Frontal cortex (tissue), 4 donors: Measurements from ENCODE around the gene MAD1L1. TPM values are rescaled to one million over a fixed set of nuclear protein-coding genes. Genes with fewer than 3 reads are reported as not detected.

Experiments used
- DNase-seq, 2 donors: peaks; one replicate each; pipeline ENCODE4 v3.0.0; 2012; ENCODE audit warnings: low spot score in 2 of 2
- FAIRE-seq: peaks from 2 replicates; lab custom pipeline; 2012; peaks lifted over from hg19 to GRCh38; lab: Jason Lieb, UNC
- total RNA-seq: library from RNA; depleted of rRNA; stranded (reverse); fragments of >200 nt; gene quantifications from one replicate; pipeline ENCODE4 v1.2.3, GENCODE V29; 2014
- donor health status: control.
- donor health status: control.
- donor health status: control.

The MAD1L1 gene
- total RNA-seq, 1 donor from 2014 or later = 37.1 TPM

DNA sequence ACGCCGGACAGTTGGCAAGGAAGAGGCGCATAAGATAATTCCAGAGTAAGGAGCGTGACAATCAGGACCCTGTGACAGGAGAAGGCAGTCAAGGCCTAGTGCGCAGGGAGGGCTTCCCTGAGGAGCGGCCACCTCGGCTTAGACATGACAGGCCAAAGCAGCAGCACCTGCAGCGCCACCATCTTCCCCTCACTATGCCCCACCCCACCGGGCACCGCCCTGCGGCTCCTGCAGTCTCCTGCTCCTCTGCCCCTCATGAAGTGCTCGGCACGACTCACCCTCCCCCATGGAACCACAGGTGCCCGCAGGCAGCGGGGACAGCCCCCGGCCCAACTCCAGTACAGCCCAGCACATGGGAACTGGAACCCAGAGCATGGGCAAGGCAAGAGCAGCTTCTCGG is 11.8 kb downstream of the MAD1L1 start:
- no peak for DNase-seq
- no peak for FAIRE-seq

DNA sequence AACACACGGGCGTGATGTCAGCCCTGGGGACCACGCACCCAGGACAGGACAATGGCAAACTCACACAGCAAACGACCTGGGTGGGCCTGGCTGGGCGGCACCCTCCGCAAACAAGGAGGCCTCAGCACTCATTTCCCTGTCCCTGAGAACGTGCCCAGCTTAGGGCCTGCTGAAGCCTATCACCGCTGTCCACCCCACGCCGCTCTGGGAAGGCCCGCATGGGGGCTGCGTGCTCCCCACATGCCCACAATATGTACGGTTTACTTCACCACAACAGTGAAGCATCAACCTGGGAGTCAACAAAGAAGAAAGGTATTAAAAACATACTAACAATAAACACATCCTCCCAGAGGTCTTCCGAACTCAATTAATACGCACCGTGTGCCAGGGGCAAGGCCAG is 12.2 kb downstream of the MAD1L1 start:
- FAIRE-seq (no peak), DNase-seq (no peak)

DNA sequence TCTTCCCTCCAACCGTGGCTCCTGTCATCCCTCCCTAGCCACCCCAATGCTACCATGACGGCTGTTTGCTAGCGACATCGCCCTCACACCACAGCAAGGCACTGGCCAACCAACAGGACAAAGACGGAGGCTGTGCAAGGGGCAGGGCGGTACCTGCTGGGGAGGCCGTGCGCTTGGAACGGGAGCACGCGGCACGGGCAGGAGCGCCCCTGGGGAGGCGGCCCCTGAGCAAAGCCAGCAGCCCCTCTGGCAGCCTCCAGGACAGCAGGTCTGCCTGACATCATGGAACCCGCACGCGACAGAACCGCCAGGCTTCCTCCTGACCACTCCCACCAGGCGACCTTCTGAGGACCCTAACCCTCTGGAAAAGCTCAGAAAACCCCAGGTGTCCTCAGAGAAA is 12.7 kb downstream of the MAD1L1 start:
- no peak for FAIRE-seq
- DNase-seq = no peak

DNA sequence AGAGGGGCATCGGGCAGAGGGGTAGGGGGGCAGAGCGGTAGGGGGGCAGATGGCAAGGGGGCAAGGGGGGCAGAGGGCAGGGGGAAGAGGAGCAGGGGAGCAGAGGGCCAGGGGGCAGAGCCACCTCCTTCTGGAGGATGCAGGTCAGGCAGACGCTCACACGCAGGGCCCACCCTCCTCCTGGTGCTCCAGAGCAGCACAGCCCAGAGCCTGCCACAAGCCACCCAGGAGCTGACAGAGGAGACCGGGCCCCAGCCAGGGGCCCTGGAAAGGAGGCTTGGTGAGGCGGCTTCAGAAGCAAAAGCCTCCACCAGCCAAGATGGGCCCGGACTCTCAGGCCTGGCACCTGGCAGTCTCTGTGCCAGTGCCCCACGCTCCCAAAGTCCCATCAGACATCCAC is 13.1 kb downstream of the MAD1L1 start:
- FAIRE-seq = no peak

DNA sequence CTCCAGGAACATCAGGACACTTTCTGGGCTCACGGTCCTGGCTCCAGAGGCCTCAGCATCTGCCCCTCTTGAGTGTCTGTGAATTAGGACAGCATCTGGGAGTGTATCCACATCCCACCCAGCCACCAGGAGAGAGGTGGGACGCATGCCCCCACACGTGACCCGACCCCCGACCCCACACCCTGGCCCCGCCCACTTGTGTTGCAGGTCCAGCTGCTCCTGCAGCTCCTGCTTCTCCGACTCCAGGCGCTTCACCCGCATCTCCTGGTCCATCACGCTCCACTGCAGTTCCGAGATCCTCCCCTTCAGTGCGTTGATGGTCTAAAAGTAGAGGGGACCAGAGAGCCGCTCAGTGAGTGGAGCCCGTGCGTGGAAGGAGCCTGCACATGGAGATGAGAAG is 13.6 kb downstream of the MAD1L1 start:
- FAIRE-seq (no peak), DNase-seq (no peak)

More for the DNA sequence above, 13.1 kb downstream of the MAD1L1 start:
- no peak for DNase-seq

DNA sequence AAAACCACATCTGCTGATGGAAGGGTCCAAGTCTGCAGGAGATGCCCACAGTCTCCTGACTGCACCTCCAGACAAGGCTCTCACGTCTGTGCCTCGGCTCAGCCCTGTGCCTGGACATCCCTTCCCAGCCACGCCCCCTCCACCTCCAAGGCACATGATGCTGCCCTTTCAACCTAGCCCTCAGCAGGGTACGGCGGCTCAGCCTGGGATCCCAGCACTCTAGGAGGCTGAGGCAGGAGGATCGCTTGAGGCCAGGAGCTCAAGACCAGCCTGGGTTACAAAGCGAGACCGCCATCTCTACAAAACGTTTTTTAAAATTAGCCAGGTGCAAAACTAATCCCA is 14.3 kb downstream of the MAD1L1 start:
- FAIRE-seq (no peak), DNase-seq (no peak)

DNA sequence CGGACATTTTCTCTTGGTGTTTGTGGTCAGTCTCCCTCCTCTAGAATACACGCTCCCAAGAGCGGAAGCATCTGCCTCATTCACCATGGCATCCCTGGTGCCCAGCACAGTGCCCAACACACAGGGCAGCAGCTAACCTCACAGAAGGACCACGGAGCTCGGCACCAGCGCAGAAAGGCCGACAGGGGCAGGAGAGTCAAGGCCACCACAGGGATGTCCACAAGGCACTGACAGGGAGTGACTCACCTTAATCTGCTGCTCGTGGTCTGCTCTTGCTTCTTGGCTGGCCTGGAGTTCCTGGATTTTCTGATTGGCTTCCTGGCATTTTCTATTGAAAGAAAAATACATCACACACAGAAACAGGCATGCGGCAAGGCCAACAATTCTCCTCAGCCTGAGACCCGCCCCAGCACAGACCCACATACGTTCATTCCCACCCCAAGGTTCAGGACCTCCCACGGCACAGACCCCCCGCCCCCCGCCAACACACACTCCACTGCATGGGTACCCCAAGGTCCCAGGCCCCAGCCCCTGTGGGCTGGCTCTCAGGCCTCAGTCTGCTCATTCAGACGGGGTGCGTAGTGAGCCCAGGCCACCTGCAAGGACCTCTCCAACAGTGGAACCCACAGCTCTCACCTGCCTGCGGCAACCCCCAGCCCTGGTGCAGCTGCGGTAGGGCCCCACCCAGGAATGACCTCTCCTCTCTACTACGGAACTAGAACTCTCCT is 14.9 kb downstream of the MAD1L1 start:
- FAIRE-seq (no peak), DNase-seq (no peak)

DNA sequence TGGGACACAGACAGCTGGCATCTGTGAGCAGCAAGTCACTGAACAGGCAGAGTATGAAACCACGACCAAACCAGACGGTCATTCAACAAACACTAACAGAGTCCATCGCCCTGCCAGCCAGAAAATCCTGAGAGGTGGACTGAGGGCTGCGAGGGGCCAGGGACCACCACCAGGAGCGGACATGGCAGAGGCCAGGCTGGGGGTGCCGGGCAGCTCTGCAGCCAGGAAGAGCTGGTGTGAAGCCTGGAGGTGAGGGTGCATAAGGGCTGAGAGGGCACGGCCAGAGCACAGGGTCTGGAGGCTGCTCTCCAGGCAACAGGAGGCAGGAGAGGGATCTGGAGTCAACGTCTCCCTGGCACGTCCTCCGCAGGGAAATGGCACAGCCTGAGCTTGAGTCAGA is 15.5 kb downstream of the MAD1L1 start:
- FAIRE-seq (no peak), DNase-seq (no peak)

DNA sequence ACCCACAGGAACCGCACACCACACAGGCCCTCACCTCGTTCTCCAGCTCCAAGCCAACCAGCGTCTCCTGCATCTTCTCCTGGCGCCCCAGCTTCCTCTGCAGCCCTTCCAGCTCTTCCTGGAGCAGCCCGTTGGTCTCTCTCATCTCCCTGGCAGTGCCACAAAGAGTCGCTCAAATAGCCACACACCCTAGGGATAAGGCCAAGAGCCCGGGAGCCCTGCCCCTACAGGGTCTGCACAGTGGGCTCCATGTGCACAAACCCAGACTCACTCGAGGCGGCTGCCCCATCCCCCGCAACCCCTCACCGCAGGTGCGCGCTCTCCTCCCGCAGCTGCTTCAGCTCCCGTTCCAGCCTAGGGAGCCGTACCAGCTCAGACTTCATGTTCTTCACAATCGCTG is 16.9 kb downstream of the MAD1L1 start:
- no peak for DNase-seq
- no peak for FAIRE-seq

DNA sequence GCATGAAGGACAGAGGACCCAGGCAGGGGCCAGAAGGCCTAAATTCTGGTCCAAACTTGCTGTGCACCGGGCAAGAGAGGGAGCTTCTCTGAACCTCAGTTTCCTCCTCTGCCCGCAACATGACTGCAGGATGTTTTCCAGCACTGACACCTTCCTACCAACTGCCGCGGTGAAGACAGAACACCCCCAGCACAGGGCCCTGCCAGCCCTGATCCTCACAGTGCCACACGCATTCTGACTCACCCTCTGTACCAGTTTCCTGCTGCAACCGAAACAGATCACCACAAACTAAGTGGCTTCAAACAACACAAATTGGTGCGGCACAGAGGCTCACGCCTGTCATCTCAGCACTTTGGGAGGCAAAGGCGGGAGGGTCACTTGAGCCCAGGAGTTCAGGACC is 18.1 kb downstream of the MAD1L1 start:
- FAIRE-seq (no peak), DNase-seq (no peak)

DNA sequence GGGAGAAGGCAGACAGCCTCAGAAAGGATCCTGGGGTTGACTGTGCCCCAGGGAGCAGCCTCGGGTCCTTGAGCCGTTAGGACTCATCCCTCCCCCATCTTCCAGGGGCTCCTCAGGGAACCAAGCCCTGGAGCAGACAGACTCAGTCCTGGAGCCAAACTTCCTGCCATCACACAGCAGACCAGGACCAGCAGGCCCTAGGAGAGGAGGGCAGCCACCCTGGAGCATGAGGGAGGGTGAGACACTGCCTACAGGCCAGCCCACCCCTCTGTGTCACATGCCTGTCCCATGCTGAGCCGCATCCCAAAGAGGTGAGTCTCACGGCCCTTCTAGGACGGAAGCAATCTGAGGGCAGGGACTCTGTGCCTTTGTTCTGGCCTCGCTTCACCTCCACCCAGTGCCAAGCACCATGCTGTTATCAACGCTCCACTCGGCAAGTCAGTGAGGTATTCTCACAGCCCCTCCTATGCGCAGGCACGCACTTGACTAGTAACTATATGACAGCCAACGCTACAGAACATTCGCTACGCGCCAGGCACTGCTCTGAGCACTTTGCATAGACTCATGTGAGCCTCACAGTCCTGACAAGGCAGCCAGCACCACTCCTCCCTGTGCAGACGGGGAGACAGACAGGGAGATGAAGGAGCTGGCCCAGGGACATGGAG is 19.1 kb downstream of the MAD1L1 start:
- FAIRE-seq (no peak), DNase-seq (no peak)

DNA sequence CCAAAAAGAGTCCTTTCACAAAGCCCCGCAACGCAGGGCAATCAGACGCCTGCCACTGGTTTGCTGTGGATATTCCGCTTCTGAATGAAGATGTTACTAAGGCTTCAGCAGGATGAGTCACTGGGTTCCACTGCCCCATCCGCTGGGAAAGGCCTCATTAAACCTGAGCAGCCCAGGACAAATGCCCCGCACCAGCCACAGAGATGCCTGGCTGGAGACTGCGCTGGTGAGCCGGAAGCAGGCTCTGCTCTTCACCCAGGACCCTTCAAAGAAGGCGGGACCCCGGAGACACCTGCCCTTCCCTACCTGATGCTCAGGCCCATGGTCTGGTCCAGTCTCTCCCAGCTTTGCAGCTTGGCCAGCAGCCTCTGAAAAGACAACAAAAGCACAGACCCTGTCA is 19.8 kb downstream of the MAD1L1 start:
- DNase-seq (no peak), FAIRE-seq (no peak)

DNA sequence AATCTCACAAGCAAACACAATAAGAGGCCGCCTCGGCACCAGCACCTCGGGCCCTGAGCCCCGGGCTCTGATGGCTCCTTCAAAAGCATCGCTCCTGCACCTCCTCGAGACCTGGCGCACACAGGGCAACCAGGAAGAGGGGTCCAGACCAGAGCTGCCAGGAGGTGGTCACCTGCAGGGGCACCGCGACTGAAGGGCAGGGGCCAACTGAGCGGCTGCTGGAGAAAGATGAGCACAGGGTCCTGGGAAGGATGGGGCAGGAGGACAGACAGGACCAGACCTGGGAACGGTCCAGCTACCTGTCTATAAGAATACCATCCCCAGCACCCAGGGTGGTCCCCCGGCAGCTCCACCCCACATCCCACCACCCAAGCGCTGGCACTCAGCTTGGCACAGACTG is 20.8 kb downstream of the MAD1L1 start:
- FAIRE-seq = no peak

DNA sequence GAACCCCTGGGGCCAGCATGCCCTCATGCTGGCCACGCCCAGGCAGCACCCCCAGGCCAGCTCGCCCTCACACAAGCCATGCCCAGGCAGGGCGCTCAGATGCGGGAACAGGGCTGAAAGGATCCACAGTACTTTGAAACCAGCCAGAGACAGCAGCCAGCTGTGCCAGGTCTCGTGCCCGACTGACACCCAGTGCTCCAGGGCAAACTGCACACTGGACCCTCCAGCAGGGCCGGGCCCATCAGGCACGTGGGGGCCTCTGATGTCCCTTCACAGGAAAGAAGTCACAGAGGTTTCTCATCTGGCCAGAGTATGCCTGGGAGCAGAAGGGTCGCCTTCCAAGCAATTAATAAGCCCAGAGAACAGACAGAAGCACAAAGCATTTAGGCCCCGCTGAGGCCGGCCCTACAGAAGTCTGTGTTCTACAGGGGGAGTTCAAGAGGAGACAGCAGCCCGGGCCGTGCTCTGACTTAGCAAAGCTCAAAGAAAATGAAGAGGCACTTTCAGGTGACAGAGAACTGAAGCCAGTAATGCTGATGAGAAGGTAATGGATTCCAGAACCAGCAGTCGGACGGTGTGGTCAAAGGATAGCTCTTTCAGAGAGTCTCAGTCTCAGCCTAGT is 21.4 kb downstream of the MAD1L1 start:
- DNase-seq = no peak
- no peak for FAIRE-seq

More for the DNA sequence above, 20.8 kb downstream of the MAD1L1 start:
- DNase-seq = no peak

DNA sequence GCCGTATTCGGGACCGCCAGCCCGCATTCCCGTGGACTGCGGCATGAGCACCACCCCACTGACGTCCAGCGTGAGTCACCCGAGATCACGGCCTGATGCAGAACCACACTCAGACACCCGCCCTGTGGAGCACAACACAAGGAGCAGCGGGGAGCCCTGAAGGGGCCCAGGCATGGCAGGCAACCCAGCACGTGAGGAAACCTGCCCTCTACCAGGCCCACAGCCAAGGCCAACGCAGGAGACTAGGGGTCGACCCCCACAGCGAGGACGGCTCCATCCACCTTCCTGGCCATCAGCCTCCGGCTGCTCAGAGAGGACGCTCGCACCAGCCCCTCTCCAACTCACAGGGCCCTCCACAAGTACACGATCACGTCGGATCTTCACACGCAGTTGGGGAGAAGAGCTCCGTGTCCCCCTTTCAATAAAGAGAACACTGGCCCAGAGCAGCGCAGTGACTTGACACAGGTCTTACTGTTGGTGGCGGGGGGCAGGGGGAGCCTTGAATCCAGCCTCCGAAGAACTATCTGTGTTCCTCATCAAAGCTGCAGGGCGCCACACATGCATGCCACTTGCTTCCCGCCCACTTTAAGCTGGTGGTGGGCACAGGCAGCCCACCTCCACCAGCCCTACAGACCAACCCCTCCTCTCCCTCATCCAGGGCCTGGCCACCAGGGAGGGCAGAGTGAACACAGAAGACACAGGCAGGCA is 22.0 kb downstream of the MAD1L1 start:
- no peak for FAIRE-seq
- DNase-seq = no peak

DNA sequence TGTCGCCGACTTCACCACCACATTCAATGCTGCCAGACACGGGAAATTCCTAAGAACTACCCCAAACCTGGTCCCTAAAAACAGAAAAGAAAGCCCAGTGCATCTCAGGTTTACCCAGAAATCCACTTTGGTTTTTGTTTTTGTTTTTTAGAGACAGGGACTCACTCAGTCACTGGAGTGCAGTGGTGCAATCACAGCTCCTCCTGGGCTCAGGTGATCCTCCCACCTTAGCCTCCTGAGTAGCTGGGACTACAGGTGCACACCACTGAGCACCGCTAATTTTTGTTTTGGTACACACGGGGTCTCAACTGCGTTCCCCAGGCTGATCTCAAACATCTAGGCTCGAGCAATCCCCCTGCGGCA is 22.8 kb downstream of the MAD1L1 start:
- FAIRE-seq = no peak

DNA sequence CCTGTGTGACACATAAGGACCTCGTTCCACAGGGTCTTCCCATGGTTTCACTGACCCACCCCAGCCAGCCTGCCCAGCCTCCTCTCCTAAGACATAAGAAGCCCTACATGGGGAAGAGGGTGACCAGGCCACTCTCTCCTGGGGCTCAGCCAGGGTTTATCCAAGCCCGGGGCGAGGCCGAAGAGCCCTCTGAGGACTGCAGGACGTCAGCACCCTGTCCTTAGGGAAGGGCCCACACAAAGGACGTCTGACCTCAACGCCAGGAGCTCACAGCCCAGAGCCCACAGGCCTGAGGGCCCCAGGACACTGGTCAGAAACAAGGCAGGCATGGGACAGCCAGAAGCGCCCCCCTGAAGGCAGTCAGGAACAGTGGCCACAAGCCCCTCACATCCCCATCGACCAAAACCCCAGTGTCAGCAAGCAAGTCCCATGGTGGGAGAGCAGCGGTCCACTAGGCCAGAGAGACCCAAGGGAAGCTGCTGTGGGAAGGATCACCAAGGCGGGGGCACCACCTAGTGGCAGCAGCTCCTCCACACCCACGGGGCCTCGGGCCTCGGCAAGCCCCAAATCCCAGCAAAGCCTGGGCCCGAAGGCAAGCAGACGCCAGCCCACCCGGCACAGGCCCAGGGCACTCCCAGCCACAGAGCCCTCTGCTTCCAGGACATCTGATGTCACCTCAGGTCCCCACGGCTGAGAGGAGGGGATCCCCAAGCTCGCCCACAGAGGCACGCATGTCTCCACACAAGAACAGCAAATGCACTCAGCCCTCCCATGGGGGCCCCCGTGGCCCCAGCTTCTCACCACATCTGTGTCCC is 23.4 kb downstream of the MAD1L1 start:
- peak; percentile 75 to 92 for DNase-seq
- no peak for FAIRE-seq

More for the DNA sequence above, 22.8 kb downstream of the MAD1L1 start:
- DNase-seq = no peak

DNA sequence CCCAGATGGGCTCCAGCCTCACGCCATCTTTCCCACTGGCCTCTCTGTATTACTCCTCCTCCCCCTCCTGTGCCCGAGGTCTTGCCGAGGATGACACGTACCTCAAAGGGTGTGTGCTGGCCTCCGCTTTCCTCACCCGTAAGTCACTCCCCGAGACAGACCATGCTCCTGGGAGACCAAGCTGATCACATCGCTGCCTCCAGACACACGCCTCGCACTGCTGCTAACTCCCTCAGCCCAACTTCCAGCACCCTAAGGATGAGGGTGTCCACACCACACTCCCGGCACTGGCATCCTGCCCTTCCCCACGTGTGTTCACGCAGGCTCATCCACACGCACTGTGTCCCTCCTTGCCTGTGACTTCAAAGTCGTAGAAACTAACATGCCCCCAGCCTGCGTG is 24.0 kb downstream of the MAD1L1 start:
- DNase-seq = no peak

DNA sequence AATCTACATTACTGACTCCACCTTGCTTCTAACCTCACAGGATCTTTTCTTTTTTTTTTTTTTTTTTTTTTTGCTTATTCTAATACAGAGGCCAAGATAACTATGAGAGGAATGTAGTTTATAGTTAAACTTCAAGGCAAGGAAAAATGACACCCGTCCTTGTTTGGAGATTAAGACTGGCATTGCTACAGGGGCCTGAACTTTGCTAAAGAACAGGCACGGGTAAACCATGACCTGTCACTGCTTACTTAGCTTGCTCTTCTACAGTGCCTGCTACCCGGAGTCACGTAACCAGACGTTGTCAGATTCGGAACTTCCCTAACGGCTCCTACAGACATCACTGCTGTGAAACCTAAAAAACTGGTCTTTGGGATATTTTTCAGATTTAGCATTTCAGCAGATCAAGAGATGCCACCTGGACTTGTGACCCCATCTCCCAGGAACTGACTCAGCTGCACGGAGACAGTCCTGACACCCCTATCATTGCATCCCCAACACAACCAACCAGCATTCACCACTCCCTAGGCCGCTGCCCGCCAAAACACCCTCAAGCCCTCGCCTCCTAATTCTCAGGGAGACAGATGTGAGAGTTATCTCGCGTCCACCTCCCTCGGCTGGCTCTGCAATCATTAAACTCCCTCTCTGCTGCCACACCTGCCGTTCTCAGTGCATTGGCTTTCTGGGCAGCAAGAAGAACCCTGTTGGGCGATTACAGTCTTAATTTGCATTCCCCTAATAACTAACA is 27.5 kb downstream of the MAD1L1 start:
- DNase-seq (no peak), FAIRE-seq (no peak)

More for the DNA sequence above, 24.0 kb downstream of the MAD1L1 start:
- no peak for FAIRE-seq
